H4 (cell line): Measurements from ENCODE around the gene NME7. TPM values are rescaled to one million over a fixed set of nuclear protein-coding genes. Genes with fewer than 3 reads are reported as not detected.
"Not testable (repeated sequence)": the region's sequence is repeated elsewhere in the genome, so short reads cannot be mapped to it uniquely, and the experiment has no call there.

Source experiments
- DNase-seq: peaks from one replicate; pipeline ENCODE4 v3.0.0-alpha.2; 2015; ENCODE audit warnings: low spot score
- total RNA-seq: library from RNA; depleted of rRNA; stranded (reverse); fragments of >200 nt; shearing (Covaris generic); gene quantifications from 2 replicates; pipeline ENCODE4 v1.2.3, GENCODE V29; 2014; rRNA removed

NME7 gene, protein sequence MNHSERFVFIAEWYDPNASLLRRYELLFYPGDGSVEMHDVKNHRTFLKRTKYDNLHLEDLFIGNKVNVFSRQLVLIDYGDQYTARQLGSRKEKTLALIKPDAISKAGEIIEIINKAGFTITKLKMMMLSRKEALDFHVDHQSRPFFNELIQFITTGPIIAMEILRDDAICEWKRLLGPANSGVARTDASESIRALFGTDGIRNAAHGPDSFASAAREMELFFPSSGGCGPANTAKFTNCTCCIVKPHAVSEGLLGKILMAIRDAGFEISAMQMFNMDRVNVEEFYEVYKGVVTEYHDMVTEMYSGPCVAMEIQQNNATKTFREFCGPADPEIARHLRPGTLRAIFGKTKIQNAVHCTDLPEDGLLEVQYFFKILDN
- total RNA-seq: 40.6 and 50.4 TPM in 2 replicates

- peak; percentile 97 for DNase-seq
These were observed at the start of gene NME7, which contains the start of gene BLZF1 for GRCh38 chr1:169367686-169368405. Gene NME7, minus strand, starts transcription at chr1:169367797. Its CDS starts 87 bp downstream, at chr1:169367710. Gene BLZF1, plus strand, starts transcription at chr1:169368195. Its CDS starts 1,328 bp downstream, at chr1:169369523.

DNA sequence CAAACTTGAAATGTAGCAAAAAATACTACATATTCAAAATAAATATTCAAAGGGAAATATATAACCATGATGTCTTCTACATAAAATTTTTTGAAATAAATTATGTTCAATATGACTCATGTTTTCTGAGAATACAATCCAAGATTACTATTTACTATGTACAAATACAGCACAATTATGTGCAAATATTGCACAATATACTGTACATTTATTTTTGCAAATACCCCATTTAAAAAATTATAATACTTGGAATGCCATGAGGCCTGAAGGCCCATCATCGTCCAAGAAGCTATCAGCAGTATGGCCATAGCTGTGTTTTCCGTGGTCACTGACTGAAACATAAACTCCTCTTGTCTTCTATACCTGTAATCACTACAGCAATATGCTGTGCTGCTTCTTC is 47.4 kb upstream of the NME7 start:
- no peak for DNase-seq

DNA sequence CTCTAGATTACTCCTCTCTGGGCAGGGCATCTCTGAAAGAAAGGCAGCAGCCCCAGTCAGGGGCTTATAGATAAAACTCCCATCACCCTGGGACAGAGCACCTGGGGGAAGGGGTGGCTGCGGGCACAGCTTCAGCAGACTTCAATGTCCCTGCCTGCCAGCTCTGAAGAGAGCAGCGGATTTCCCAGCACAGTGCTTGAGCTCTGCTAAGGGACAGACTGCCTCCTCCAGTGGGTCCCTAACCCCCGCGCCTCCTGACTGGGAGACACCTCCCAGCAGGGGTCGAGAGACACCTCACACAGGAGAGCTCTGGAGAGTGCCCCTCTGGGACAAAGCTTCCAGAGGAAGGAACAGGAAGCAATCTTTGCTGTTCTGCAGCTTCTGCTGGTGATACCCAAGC is 40.7 kb upstream of the NME7 start:
- not testable (repeated sequence) for DNase-seq

- DNase-seq: not testable (repeated sequence)
These were observed 35.0 kb upstream of the NME7 start for GRCh38 chr1:169402578-169402977.

GRCh38 chr1:169395955-169396354 is 28.4 kb upstream of the NME7 start:
- DNase-seq: no peak

DNA sequence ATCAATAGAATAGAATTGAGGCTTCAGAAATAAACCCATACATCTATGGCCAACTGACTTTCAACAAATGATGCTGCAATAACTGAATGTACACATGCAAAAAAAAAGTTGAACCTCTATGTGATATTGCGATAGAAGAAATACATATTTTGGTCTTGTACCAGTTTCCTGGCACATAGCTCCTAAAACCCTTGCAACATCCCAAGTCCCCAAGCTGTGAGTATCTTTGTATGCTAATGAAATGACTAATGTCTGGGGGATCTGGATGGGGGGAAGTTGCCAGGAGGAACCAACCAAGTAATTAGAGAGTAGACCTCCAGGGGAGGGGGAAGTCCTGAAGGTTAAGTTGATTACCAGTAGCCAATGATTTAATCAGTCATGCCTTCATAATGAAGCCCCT is 24.8 kb upstream of the NME7 start:
- DNase-seq: no peak

DNA sequence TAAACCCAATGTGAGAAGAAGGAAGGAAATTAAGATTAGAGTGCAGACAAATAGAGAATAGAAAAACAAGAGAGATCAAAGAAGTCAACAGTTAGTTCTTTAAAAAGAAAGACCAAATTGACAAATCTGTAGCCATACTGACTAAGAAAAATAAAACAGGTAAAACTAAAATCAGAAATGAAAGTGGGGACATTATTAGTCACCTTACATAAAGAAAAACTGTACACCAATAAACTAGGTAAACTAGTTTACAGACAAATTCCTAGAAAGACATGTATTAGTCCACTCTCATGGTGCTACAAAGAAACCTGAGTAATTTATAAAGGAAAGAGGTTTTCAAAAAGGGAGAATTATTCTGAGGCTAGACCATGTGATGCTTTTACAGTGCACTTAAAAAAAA is 22.7 kb upstream of the NME7 start:
- no peak for DNase-seq

- no peak for DNase-seq
These were observed 19.8 kb upstream of the NME7 start for GRCh38 chr1:169387399-169387798.

DNA sequence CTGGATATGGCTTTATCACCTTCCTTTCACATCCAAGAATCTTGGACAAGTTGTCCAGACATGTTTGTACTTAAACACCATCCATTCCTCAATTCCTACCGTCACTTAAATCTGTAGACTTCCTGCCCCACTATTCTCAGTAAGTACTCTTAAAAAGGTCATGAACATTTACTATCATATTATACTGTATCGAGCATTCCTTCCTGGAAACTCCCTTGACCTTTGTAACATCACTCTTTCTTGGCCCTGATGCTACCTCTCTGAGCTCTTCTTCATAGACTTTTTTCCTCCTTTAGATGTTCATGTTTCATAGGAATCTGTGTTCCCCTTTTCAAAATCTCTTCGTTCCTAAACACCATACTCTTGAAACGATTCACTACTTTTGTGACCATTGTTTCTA is 15.9 kb upstream of the NME7 start:
- no peak for DNase-seq

- no peak for DNase-seq
These were observed 13.6 kb upstream of the NME7 start for GRCh38 chr1:169381162-169381561.

GRCh38 chr1:169371404-169371803 is 3.8 kb upstream of the NME7 start:
- no peak for DNase-seq

- no peak for DNase-seq
These were observed 791 bp upstream of the NME7 start for GRCh38 chr1:169368406-169368769.

DNA sequence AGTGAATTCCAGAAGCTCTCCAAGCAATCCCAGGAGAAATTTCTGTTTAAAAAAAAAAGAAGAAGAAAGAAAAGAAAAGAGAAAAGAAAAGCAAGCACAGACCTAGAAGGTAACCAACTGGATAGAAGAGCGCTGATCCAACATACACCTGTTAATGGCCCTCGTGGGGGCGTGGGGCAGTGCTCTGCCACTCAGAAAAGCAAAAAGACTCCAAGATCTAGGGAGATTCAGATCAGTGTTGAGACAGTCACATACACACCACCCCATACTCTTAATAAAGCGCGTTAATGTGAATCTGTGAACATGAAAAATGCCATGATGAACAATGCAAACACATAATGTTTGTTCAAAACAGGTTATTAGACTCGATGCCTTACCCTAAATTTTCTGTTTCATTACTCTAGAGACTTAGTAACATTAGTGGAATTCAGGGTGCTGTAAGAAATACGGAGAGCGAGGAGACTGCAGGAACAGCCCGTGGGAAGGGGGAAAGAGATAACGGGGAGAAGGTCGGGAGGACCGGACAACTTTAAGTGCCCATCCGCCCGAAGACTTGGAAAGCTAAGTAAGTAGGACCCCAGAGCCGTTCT is 406 bp downstream of the NME7 start:
- no peak for DNase-seq

- DNase-seq: no peak
These were observed 2.6 kb downstream of the NME7 start for GRCh38 chr1:169364948-169365347.

DNA sequence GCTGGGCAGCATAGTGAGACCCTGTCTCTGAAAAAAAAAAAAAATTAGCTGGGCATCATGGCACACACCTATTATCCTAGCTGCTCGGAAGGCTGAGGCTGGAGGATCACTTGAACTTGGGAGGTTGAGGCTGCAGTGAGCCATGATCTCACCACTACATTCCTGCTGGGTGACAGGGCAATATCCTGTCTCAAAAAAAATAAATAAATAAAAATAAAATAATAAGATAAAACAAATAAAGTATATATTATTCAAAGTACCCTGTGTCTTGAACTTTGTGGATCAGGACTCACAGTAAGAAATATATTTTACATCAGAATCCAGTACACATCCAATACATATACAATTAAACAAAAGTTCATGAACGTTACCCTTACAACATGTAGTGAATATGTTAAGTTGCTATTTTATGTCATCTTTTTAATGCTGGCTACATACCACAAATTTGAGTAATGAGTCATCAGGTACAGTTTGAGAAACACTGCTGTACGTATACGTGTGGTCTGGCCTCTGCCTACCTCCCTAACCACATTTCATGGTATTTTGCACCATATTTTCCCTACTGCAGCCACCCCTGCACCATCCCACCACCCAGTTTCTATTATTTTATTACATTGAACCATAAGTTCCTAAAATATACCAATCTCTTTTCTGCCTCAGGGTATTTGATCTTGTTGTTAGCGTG is 4.4 kb downstream of the NME7 start:
- DNase-seq: peak; percentile 87

- DNase-seq: no peak
These were observed 6.3 kb downstream of the NME7 start for GRCh38 chr1:169361281-169361680.

DNA sequence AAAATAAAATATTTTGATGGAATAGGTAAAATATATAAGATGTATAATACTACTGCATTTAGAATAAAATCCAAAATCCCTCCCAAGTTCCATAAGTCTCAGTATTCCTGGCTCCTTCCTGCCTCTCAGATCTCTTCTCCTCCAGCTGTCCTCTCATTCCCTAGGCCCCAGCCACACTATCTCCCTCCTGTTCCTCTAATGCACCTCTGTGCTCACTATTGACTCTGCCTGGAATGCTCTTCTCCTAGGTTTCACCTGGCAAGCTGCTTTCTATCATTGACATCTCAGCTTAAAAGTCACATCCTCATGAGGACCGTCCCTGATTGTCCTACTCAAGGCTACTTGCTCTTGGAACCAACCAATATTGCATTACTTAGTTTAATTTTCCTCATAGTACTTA is 7.2 kb downstream of the NME7 start:
- peak; percentile 6 for DNase-seq

GRCh38 chr1:169348383-169349036 is 19.1 kb downstream of the NME7 start:
- peak; percentile 38 for DNase-seq

DNA sequence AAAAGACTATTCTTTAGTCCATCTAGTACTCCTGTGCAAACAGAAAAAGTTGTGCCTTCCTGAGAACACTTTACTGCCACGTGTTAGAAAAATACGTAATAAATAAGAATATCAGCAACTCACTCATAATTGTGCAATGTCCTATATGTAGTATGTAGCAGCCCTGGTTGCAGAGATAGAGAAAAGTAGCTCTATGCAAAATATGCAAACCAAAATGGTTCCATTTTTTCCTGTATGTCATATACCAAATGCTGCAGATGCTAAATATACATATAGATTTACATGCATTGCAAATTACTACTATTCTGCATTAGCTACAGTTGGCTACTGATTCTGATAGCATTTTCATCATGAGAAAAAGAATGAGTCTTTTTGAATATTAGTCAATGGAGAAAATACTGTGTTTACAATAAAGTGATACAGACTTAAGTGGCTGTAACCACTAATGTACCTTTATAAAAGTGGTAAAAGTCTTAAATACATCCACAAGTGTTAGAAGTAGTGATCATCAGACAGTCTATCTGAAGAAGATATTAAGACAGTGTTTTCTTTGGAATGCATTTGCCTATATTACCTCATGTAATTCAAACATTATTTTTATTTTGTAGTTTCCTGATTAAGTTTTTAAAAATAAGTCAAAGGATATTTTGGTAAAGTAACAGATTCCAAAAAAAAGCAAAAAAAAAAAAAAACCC is 19.8 kb downstream of the NME7 start:
- DNase-seq: no peak

DNA sequence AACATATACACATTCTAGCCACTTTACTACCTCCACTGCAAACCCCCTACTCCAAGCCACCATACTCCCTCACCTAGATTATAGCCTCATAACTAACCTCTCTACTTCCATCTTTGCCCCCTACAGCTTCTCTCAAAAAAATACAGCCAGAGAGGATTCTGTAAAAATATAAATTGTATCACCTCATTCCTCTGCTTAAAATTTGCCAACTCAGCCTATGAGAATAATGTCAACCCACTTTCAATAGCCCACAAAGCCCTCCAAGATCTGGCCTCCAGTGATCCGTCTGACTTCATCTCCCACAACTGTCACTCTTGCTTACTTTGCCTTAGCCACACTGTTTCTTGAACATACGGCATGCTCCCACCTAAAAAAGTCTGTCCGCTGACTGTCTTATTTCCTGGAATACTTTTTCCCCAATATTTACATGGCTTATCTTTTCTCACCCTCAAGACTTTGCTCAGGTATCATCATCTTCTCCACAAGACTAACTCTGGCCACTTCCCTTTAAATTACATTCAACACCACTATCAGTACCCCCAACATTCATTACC is 21.5 kb downstream of the NME7 start:
- DNase-seq: no peak

DNA sequence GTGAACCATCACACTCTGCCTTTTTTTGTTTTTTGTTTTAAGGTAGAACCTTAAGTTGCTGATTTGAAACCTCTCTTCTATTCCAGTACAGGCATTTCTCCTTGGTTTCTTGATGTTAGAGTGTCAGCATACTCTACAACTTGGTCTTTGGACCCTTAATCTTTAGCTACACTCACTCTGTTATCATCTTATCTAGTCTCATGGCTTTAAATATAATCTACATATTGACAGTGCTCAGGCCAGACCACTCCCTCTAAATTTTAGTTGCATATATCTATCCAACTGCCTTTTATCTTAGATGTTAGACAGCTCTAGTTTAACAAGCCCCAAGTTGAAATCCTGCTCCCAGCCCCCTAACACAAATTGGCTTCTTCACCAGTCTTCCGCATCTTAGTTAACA is 22.1 kb downstream of the NME7 start:
- no peak for DNase-seq
